HG02642 (cell line): ENCODE data around the gene SERP1.

Source experiments
- ATAC-seq: cut with Tn5 transposase; IDR thresholded peaks from one replicate; pipeline ENCODE4 v1.9.1; 2021; ENCODE audit warnings: mild to moderate bottlenecking; ENCODE audit not compliant: unreplicated experiment, poor library complexity

The SERP1 gene

GRCh38 chr3:150494411-150494977 lies 51.8 kb downstream of the SERP1 start:
- ATAC-seq = no peak
